OCI-LY3 (cell line): ENCODE measurements around the gene DTNBP1.

Experiments
- EZH2phosphoT487 ChIP-seq: fragments of 200-600 bp; shearing (Covaris generic); IDR thresholded peaks from 2 replicates; pipeline ENCODE4 v1.6.1; 2018; ENCODE audit warnings: antibody characterized with exemption, mixed run types, low read depth
- TF ChIP-seq, protein P1 (sequence below): fragments of 200-600, 300-600 bp; sonication (generic); IDR thresholded peaks from 2 replicates; pipeline ENCODE4 v1.5.1; 2014; ENCODE audit warnings: antibody characterized with exemption, low read length, low read depth

DNA sequence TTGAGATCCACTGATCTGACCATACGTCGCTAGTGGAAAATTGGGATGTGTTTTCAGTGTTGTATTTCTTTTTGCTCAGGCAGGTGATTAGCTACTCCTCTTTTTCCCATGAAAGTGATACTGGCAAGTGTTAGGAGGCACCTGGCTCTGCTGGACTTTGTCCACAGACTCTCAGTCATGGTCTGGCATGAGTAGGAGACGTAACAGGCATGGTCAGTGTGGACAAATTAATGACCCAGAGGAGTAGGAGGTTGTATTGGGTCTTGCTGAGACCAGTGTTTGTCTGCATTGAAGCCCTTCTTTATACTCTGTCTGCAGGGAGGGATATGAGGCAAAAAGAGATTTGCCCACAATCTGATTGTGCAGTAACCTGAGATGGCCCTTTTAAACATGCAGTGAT is 178.7 kb downstream of the DTNBP1 start:
- TF ChIP-seq EZH2phosphoT487 = no peak
- TF ChIP-seq, protein P1, sequence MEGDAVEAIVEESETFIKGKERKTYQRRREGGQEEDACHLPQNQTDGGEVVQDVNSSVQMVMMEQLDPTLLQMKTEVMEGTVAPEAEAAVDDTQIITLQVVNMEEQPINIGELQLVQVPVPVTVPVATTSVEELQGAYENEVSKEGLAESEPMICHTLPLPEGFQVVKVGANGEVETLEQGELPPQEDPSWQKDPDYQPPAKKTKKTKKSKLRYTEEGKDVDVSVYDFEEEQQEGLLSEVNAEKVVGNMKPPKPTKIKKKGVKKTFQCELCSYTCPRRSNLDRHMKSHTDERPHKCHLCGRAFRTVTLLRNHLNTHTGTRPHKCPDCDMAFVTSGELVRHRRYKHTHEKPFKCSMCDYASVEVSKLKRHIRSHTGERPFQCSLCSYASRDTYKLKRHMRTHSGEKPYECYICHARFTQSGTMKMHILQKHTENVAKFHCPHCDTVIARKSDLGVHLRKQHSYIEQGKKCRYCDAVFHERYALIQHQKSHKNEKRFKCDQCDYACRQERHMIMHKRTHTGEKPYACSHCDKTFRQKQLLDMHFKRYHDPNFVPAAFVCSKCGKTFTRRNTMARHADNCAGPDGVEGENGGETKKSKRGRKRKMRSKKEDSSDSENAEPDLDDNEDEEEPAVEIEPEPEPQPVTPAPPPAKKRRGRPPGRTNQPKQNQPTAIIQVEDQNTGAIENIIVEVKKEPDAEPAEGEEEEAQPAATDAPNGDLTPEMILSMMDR = no peak
